Neuronal stem cell (in vitro differentiated cells): Measurements from ENCODE around the gene SLC9C1.
A peak's percentile ranks its signal among the peaks of the same experiment; 100 is the strongest.

Source experiments
- DNase-seq: peaks from one replicate; pipeline ENCODE4 v3.0.0-alpha.2; 2013; ENCODE audit warnings: low spot score
- H2AFZ ChIP-seq: one replicate; pipeline ENCODE4 v1.6.1; 2013; ENCODE audit warnings: mild to moderate bottlenecking, low read length, inconsistent platforms
- H2AK5ac ChIP-seq: 2 replicates; pipeline ENCODE4 v1.6.1; 2013; ENCODE audit warnings: low read depth, mild to moderate bottlenecking, inconsistent platforms, low read length, moderate library complexity, mixed read lengths
- H2BK120ac ChIP-seq: 2 replicates; pipeline ENCODE4 v1.6.1; 2013; ENCODE audit warnings: low read depth, mild to moderate bottlenecking, inconsistent platforms, low read length, moderate library complexity, mixed read lengths
- H2BK12ac ChIP-seq: one replicate; pipeline ENCODE4 v1.6.1; 2013; ENCODE audit warnings: low read length, inconsistent platforms
- H2BK15ac ChIP-seq: 2 replicates; pipeline ENCODE4 v1.6.1; 2013; ENCODE audit warnings: mild to moderate bottlenecking, low read length, inconsistent platforms, mixed read lengths
- H2BK5ac ChIP-seq: one replicate; pipeline ENCODE4 v1.6.1; 2013; ENCODE audit warnings: inconsistent platforms, mild to moderate bottlenecking, low read length, moderate library complexity
- H3K14ac ChIP-seq: one replicate; pipeline ENCODE4 v1.6.1; 2013; ENCODE audit warnings: low read length, inconsistent platforms
- H3K18ac ChIP-seq: 2 replicates; pipeline ENCODE4 v1.6.1; 2013; ENCODE audit warnings: low read length, inconsistent platforms
- H3K23ac ChIP-seq: 2 replicates; pipeline ENCODE4 v1.6.1; 2013; ENCODE audit warnings: low read depth, mild to moderate bottlenecking, mixed read lengths, low read length, inconsistent platforms; ENCODE audit not compliant: poor library complexity
- H3K27ac ChIP-seq: replicated peaks from 3 replicates; pipeline ENCODE4 v1.5.1; 2013; ENCODE audit warnings: low read length, inconsistent platforms
- H3K27me3 ChIP-seq, 3 experiments: 2 replicates each; pipeline ENCODE4 v1.6.1; 2013; ENCODE audit warnings: low read length in 3 of 3, mild to moderate bottlenecking in 2 of 3, inconsistent platforms in 1 of 3, low read depth in 1 of 3, mixed read lengths in 1 of 3, moderate library complexity in 1 of 3; ENCODE audit not compliant: control insufficient read depth in 3 of 3, insufficient read depth in 3 of 3
- H3K36me3 ChIP-seq, 2 donors: replicated peaks in 1 of 2; 2 replicates each; pipeline ENCODE4 v1.6.1; 2013; ENCODE audit warnings: low read length in 2 of 2; ENCODE audit not compliant: control insufficient read depth in 2 of 2, insufficient read depth in 2 of 2
- H3K4ac ChIP-seq: 2 replicates; pipeline ENCODE4 v1.6.1; 2013; ENCODE audit warnings: inconsistent platforms, mild to moderate bottlenecking, low read length, moderate library complexity
- H3K4me1 ChIP-seq, 2 donors: 1 replicate in 1 of 2; 2 replicates in 1 of 2; pipeline ENCODE4 v1.6.1; 2013; ENCODE audit warnings: low read length in 2 of 2, low read depth in 1 of 2; ENCODE audit not compliant: control insufficient read depth in 2 of 2, insufficient read depth in 1 of 2
- H3K4me2 ChIP-seq: one replicate; pipeline ENCODE4 v1.6.1; 2013; ENCODE audit warnings: mild to moderate bottlenecking, low read length, inconsistent platforms; ENCODE audit not compliant: insufficient read depth, poor library complexity, severe bottlenecking
- H3K4me3 ChIP-seq, 2 donors: 2 replicates each; pipeline ENCODE4 v1.5.1; 2013; ENCODE audit warnings: low read length in 2 of 2, mild to moderate bottlenecking in 2 of 2, inconsistent platforms in 1 of 2, moderate library complexity in 1 of 2
- H3K79me1 ChIP-seq: one replicate; pipeline ENCODE4 v1.6.1; 2013; ENCODE audit warnings: low read depth, mild to moderate bottlenecking, inconsistent platforms, low read length, moderate library complexity
- H3K9ac ChIP-seq: one replicate; pipeline ENCODE4 v1.6.1; 2013; ENCODE audit warnings: mild to moderate bottlenecking, low read depth, low read length, inconsistent platforms; ENCODE audit not compliant: poor library complexity
- H3K9me3 ChIP-seq, 2 donors: replicated peaks in 1 of 2; 2 replicates each; pipeline versions ENCODE3 to v1.6.1; 2013; ENCODE audit warnings: low read length in 2 of 2, mild to moderate bottlenecking in 2 of 2, inconsistent platforms in 1 of 2, low read depth in 1 of 2, mixed read lengths in 1 of 2, moderate library complexity in 1 of 2; ENCODE audit not compliant: control insufficient read depth in 2 of 2, insufficient read depth in 1 of 2
- H4K8ac ChIP-seq: one replicate; pipeline ENCODE4 v1.6.1; 2013; ENCODE audit warnings: low read depth, mild to moderate bottlenecking, inconsistent platforms, low read length, moderate library complexity
- H4K91ac ChIP-seq: one replicate; pipeline ENCODE4 v1.6.1; 2013; ENCODE audit warnings: low read length, low read depth, mild to moderate bottlenecking, inconsistent platforms; ENCODE audit not compliant: poor library complexity
- WGBS, 2 donors: extraction: QIAGEN DNeasy Blood & Tissue Kit; methylation state at CpG; one replicate each; pipeline ENCODE4 v1.1.7; 2013; ENCODE audit warnings: missing lambda C conversion rate in 2 of 2, mixed read lengths in 1 of 2; ENCODE audit not compliant: insufficient read length in 2 of 2, insufficient replicate concordance in 1 of 2; ENCODE audit errors: extremely low coverage in 2 of 2; 5-methylcytosine and 5-hydroxymethylcytosine counted together

The SLC9C1 gene

DNA sequence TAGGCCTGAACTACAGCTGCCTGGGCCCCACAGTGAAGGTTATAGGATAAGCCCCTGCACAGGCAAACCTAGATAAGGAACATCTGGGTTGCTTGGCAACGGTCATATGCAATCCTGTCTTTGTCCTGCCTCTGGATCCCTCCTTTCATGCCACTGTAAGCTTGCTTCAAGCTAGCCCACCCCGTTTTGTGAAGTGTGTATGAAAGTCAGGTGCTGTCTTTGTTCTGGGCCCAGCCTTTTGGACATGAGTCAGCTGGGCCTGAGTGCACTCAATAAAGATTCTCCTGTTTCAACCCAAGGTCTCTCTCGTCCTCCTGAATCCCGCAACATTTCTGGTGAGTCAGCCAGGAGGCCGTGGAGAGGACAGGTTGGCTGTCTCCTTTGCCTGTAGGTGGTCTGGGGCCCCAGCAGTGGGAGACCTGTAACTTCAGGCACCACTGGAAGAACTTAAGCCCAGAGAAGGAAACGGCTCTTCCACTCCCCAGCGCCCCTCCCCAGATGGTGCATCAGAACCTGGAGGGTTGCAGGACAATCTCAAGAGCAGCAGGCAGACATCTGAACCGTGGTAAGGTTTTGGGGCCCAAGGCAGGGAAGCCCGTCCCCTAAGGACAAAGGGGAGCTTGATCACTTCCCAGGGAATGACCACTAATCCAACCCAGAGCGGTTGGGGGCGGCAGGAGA is 8.3 kb upstream of the SLC9C1 start:
- Histone ChIP-seq H2BK120ac (peak overlapping the region; percentile 5), H2BK15ac (peak overlapping the region; percentile 0), H3K79me1 (no peaks in the 10 kb centered on the region), H3K18ac (peak overlapping the region; percentile 60), H3K4me1 (peaks cover 18 to 24% of the 10 kb centered on the region in 2 donors), H3K36me3 (no peaks in the 10 kb centered on the region), H2BK5ac (peak overlapping the region; percentile 96), H3K14ac (no peak overlapping the region), H3K9ac (peak overlapping the region; percentile 25), H3K27ac (peak overlapping the region; percentile 100), H2BK12ac (no peak overlapping the region), H3K9me3 (peaks cover 0 to 21% of the 10 kb centered on the region in 2 donors), H3K4ac (no peak overlapping the region), H3K4me3 (peak overlapping the region in 1 of 2 donors; percentile 53), H3K4me2 (peak overlapping the region; percentile 35), H3K27me3 (no peaks in the 10 kb centered on the region), H4K8ac (no peak overlapping the region), H2AFZ (peak overlapping the region; percentile 90), H3K23ac (no peak overlapping the region), H4K91ac (peak overlapping the region; percentile 57), H2AK5ac (peak overlapping the region; percentile 66)
- DNase-seq, result no peak
- WGBS, 2 donors, result no CpG with 5 or more reads among the region's 11 CpGs

DNA sequence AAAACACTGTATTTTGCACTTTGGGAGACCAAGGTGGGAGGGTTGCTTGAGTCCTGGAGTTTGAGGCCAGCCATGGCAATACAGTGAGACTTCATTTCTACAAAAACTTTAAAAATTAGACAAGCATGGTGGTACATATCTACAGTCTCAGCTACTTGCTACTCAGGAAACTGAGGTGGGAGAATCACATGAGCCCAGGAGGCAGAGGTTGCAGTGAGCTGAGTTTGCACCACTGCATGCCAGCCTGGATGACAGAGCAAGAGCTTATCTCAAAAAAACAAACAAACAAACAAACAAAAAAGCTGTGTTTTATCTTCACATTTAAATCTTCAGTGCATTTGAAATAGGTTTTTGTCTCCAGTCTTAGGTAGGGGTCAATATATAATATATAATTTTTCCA is 4.8 kb upstream of the SLC9C1 start:
- DNase-seq, result no peak
- Histone ChIP-seq H3K4me1 (peaks cover 10 to 11% of the 10 kb centered on the region in 2 donors), H3K4me3 (no peak overlapping the region), H2BK120ac (no peak overlapping the region), H2AK5ac (no peak overlapping the region), H3K79me1 (no peaks in the 10 kb centered on the region), H3K4me2 (no peak overlapping the region), H4K8ac (no peak overlapping the region), H3K36me3 (no peaks in the 10 kb centered on the region), H3K9me3 (peaks cover 0 to 24% of the 10 kb centered on the region in 2 donors), H2BK15ac (no peak overlapping the region), H3K4ac (no peak overlapping the region), H3K18ac (no peak overlapping the region), H2AFZ (no peak overlapping the region), H2BK5ac (no peak overlapping the region), H3K9ac (no peak overlapping the region), H3K27ac (no peak overlapping the region), H3K14ac (no peak overlapping the region), H3K23ac (no peak overlapping the region), H3K27me3 (no peaks in the 10 kb centered on the region), H4K91ac (no peak overlapping the region), H2BK12ac (no peak overlapping the region)

DNA sequence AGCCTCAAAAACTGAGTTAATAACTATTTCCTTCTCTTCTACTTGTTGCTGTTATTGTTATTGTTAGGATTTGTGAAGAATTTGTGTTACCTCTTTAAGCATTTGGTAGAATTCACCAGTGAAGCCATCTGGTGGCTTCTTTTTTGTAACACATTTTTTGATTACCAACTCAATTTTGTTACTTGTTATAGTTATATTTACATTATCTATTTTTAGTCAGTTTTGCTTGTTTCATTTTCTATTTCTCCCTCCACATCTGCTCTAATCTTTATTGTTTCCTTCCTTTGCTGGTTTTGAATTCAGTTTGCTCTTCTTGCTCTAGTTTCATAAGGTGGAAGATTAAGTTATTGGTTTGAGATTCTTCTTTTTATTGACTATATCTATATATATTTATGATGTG is 3.7 kb upstream of the SLC9C1 start:
- Histone ChIP-seq H2BK12ac (no peak overlapping the region), H3K14ac (no peak overlapping the region), H3K4ac (no peak overlapping the region), H3K79me1 (no peaks in the 10 kb centered on the region), H3K27ac (no peak overlapping the region), H2BK5ac (no peak overlapping the region), H3K18ac (no peak overlapping the region), H3K4me1 (peaks cover 10 to 12% of the 10 kb centered on the region in 2 donors), H3K27me3 (no peaks in the 10 kb centered on the region), H2AK5ac (no peak overlapping the region), H2AFZ (no peak overlapping the region), H3K9ac (no peak overlapping the region), H3K23ac (no peak overlapping the region), H3K36me3 (no peaks in the 10 kb centered on the region), H3K4me2 (no peak overlapping the region), H4K8ac (no peak overlapping the region), H3K4me3 (no peak overlapping the region), H3K9me3 (peaks cover 0 to 23% of the 10 kb centered on the region in 2 donors), H4K91ac (no peak overlapping the region), H2BK120ac (no peak overlapping the region), H2BK15ac (no peak overlapping the region)
- DNase-seq, result no peak

DNA sequence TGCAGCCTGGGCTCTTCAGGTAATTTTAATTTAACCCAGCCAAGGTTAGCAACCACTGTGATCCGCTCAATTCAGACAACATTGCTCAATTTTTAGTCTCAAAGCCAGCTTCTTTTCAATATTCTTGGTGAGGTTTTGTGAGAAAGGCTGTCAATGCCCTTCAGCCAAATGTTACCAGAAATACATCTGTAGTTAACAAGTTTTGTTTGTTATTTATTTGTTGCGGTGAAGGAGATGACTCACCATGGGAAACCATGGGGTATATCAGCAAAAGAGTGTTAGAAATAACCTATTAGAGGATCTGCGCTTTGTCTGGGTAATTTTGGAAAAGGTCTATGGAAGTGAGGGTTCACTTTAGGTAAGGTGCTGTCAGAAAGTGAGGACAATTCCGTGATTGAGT is 5.0 kb downstream of the SLC9C1 start:
- no CpG with 5 or more reads among the region's 4 CpGs for WGBS, 2 donors
- no peaks in the 10 kb centered on the region for H3K36me3 ChIP-seq
- DNase-seq, result no peak

More for the DNA sequence above, 5.0 kb downstream of the SLC9C1 start:
- Histone ChIP-seq H3K79me1 (no peaks in the 10 kb centered on the region), H2BK12ac (no peak overlapping the region), H3K9ac (no peak overlapping the region), H4K8ac (no peak overlapping the region), H3K27ac (no peak overlapping the region), H3K27me3 (peaks cover 0 to 2% (median 0%) of the 10 kb centered on the region in 3 experiments), H3K4me1 (peaks cover 0 to 5% of the 10 kb centered on the region in 2 donors), H2BK15ac (no peak overlapping the region), H3K18ac (no peak overlapping the region), H3K14ac (no peak overlapping the region), H2AFZ (no peak overlapping the region), H3K23ac (no peak overlapping the region), H2AK5ac (no peak overlapping the region), H3K4ac (no peak overlapping the region), H3K4me3 (no peak overlapping the region), H3K9me3 (peaks cover 0 to 3% of the 10 kb centered on the region in 2 donors), H2BK120ac (no peak overlapping the region), H3K4me2 (no peak overlapping the region), H2BK5ac (no peak overlapping the region), H4K91ac (no peak overlapping the region)
